GM12873 (cell line): ENCODE measurements around the gene SPTBN5.

Experiments used
- TF ChIP-seq, protein P1 (sequence below): IDR thresholded peaks from 2 replicates; pipeline ENCODE4 v1.5.1; 2012; ENCODE audit warnings: low read depth, mild to moderate bottlenecking, moderate library complexity, low read length, control low read depth; ENCODE audit not compliant: insufficient read depth; ENCODE audit errors: missing control alignments

SPTBN5 gene

DNA sequence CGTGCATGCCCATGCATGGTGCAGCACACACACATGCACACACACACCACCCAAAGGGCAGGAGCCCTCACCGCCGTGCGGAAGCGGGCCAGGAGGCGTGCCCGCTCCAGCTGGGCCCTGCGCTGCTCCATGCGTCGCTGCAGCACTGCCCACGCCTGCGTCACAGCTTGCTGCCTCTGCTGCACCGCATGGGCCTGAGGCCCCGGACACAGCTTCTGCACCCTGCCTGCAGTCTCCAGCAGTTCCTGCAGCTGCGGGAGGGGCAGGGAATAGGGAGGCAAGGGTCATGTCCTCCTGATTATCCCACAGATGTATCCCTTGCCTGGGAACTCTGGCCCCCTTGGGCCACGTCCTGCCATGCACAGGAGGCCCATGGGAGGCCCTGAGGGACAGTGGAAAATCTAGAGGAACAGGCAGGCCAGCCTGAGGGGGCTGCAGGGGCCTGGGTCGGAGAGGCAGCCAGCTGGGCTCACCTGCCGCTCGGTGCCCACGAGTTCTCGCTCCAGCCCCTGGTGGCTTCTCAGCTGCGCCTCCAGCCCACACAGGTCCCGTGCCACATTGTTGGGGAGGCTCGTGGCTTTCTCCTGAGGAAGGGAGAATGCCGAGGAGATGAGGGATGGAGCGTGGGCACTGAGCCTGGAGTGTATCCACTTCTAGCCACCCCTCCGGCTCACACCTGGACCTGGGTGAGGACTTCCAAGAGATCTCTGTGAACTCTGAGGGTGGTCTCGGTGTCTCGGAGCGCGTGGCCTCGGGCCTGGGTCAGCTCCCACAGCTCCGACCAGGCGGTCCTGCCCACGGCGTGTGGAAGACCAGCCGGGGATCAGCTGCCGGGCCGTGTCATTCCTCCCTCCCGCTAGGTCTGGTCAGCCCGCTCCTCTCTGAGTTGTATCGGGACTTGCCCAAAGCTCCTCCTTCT, 23.8 kb downstream of the SPTBN5 start:
- TF ChIP-seq, protein P1, sequence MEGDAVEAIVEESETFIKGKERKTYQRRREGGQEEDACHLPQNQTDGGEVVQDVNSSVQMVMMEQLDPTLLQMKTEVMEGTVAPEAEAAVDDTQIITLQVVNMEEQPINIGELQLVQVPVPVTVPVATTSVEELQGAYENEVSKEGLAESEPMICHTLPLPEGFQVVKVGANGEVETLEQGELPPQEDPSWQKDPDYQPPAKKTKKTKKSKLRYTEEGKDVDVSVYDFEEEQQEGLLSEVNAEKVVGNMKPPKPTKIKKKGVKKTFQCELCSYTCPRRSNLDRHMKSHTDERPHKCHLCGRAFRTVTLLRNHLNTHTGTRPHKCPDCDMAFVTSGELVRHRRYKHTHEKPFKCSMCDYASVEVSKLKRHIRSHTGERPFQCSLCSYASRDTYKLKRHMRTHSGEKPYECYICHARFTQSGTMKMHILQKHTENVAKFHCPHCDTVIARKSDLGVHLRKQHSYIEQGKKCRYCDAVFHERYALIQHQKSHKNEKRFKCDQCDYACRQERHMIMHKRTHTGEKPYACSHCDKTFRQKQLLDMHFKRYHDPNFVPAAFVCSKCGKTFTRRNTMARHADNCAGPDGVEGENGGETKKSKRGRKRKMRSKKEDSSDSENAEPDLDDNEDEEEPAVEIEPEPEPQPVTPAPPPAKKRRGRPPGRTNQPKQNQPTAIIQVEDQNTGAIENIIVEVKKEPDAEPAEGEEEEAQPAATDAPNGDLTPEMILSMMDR: no peak

DNA sequence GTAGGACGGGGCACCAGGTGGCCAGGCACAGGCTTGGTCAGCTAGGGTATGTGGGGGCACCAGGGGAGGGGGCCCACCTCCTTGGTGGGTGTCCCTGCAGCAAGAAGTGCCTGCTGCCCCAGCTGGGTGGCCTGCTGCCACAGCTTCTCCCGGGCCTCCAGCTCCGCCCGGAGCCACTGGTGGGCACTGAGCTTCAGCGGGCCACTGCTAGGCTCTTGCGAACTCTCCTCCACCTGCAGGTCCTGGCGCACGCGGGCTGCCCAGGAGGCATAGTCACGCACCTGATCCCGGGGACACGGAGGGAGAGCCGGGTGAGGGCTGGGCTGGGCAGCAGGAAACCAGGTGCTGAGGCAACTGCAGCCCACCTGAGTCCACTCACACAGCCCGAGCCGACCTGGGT, 25.5 kb downstream of the SPTBN5 start:
- TF ChIP-seq, protein P1: no peak

DNA sequence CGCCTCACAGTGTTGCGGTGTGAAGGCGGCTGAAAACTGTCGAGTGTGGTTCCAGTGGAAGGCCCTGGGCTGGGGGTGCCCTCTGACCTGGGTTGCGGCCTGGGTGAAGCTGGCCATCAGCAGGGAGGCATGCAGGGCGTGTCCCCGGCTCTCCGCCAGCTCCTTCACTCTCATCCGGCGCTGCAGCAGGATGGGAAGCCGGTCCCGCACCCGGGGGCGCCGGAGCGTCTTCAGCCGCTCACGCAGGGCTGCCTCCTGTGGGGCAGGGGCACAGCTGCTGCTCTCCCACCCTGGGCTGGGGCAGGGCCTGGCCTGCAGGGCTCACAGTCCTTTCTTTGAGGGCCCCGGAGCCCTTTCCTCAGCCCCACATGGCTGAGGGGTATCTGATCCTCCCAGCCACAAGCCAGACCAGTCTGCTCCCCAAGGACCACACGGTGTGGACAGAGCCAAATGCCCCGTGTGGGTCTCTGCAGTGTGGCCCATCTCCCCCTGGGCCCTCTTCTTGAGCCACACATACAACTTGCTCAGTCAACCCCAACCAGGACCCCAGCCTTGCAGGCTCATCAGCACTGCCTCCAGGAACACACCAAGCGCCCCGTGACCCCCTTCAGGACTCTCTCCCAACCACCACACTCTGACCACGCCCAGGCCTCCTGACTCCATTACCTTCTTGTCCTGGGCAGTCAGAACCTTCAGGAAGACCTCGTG, 26.8 kb downstream of the SPTBN5 start:
- TF ChIP-seq, protein P1: no peak

DNA sequence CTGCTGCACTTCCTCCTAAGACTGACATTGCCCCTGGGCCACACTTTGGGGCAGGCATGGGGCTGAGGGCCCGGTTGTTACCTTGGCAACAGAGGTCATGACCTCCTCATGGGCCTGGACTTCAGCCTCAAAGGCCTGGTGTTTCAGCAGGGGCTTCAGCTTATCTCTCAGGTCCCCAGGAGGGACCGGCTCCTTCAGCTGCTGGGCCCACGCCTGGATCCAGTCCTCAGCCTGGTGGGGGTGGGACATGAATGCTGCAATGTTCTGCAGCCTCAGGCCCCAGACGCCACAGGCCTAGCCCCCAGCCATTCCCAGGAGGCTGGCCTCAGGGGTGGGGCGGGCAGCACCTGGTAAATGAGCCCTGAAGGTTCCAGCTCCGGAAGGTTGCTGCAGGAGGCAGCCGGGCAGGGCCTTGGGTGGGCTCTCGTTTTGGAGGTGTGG, 27.6 kb downstream of the SPTBN5 start:
- TF ChIP-seq, protein P1: no peak

DNA sequence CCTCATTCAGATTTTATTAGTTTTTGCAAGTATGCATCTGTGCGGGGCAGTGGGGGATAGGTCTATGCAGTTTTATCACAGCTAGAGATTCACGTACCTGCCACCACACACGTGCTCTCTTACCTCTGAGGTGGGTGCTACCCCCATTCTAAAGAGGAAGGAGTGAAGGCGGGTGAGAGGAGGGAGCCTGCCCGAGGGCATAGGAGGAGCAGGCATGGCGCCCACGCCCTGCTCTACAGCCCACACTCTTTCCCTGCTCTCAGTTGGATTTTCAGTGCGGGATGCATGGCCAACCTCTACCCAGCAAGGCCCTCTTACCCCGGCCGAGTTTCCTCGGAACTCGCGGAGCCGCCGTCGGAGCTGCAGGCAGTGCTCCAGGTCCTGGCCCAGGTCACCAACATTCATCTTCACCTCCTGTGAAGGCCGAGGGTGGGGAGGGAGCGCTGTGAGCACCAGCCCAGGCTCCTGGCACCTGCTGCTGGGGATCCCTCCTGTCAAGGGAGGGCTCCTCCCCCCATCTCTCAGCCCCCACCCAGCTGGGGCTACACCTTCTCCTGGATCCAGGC, 28.3 kb downstream of the SPTBN5 start:
- TF ChIP-seq, protein P1: no peak

DNA sequence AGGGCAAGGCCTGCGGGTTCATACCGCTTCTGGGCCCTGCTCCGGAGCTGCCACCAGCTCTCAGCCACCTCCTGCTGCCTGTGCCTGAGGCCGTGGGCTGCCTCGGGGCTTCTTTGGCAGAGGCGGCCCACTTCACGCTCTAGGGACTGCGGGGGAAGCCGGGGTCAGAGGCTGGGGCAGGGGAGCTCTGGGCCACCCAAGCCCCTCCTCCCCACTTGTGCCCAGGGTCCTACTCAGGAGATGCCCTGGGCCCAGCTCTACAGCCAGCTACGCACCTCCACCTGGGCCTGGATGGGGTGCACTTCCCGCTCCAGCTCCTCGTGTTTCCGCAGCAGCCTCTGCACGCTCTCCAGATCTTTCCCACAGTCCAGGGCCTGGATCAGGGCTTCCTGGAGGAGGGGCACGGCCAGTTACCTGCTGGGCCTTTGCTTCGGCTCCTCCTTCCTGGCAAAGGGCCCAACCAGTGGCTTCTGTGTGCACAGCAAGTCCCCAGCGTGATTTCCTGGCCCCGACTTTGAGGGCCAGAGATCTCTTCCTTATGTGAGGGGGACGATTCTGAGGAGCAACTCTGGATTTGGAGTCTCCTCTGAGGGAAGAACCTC, 31.2 kb downstream of the SPTBN5 start:
- TF ChIP-seq, protein P1: no peak
